Fibroblast of mammary gland (primary cell): Measurements from ENCODE around the gene OSBPL10.

Experiments used
- DNase-seq: peaks from one replicate; pipeline ENCODE4 v3.0.0-alpha.2; 2010; ENCODE audit warnings: low read depth
- H3K4me3 ChIP-seq: 2 replicates; pipeline ENCODE4 v1.5.1; 2011; ENCODE audit warnings: low read depth, mild to moderate bottlenecking, low read length, moderate library complexity; ENCODE audit not compliant: control insufficient read depth
- TF ChIP-seq, protein P1 (sequence below): conservative IDR thresholded peaks from 2 replicates; pipeline ENCODE4 v1.5.1; 2011; ENCODE audit warnings: low read depth, low read length, inconsistent platforms; ENCODE audit not compliant: control insufficient read depth, insufficient read depth

The OSBPL10 gene

DNA sequence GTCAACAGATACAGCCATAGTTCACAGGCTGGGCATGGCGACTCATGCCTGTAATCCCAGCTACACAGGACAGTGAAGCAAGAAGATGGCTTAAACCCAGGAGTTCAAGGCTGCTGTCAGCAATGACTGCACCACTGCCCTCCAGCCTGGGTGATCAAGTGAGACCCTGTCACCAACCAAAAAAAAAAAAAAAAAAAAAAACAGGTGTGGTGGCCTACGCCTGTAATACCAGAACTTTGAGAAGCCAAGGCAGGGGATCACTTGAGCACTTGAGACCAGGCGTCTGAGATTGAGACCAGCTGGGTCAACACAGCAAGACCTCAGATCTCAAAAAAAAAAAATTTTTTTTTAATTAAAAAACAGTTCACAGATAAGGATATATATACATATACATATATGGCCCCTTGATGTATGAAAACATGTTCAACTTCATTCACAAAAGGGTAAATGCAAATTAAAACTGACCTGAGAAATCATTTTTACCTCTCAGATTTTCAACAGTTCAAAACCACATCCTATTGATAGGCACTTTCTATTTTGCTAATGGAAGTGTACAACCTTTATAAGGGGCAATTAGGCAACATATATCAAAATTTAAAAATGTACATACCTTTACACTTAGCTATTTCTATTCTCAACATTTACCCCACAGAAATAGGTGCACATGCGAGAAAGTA lies 51.1 kb downstream of the OSBPL10 start:
- TF ChIP-seq, protein P1, sequence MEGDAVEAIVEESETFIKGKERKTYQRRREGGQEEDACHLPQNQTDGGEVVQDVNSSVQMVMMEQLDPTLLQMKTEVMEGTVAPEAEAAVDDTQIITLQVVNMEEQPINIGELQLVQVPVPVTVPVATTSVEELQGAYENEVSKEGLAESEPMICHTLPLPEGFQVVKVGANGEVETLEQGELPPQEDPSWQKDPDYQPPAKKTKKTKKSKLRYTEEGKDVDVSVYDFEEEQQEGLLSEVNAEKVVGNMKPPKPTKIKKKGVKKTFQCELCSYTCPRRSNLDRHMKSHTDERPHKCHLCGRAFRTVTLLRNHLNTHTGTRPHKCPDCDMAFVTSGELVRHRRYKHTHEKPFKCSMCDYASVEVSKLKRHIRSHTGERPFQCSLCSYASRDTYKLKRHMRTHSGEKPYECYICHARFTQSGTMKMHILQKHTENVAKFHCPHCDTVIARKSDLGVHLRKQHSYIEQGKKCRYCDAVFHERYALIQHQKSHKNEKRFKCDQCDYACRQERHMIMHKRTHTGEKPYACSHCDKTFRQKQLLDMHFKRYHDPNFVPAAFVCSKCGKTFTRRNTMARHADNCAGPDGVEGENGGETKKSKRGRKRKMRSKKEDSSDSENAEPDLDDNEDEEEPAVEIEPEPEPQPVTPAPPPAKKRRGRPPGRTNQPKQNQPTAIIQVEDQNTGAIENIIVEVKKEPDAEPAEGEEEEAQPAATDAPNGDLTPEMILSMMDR: no peak
- DNase-seq: no peak
- no peak overlapping the region for H3K4me3 ChIP-seq

DNA sequence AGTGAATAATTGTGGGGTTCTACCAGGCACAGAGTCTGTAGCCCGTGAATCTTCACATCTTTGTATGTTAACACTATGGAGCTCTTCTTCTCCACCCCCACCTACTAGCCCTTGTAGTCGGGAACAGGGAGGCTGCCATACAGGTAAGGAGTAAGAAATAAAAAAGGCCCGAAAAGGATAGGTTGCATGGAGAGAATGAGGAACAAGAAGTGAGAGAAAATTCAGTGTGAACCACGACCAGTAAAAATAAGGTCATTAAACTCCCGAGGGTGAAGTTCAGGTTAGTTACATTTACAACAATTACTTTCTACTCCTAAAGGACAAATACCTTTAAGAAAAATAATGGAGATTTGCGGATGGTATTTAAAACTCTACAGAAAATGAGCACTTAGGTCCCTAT lies 53.3 kb downstream of the OSBPL10 start:
- H3K4me3 ChIP-seq: no peak overlapping the region
- no peak for DNase-seq
- TF ChIP-seq, protein P1: no peak

DNA sequence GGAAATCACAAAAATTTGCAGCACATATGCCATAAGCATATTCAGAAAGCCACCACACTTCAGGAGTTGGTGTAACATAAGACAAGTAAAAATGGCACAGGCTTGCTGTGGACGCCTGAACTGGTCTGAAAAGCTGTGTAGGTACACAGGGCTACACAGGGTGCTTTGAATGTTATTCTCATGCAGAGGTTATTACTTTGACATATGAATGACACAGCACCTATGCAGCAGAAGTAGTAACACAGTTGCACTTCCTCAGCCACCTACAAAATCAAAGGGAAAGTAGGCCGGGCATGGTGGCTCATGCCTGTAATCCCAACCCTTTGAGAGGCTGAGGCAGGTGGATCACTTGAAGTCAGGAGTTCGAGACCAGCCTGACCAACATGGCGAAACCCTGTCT lies 54.5 kb downstream of the OSBPL10 start:
- TF ChIP-seq, protein P1: no peak
- no peak overlapping the region for H3K4me3 ChIP-seq
- no peak for DNase-seq

DNA sequence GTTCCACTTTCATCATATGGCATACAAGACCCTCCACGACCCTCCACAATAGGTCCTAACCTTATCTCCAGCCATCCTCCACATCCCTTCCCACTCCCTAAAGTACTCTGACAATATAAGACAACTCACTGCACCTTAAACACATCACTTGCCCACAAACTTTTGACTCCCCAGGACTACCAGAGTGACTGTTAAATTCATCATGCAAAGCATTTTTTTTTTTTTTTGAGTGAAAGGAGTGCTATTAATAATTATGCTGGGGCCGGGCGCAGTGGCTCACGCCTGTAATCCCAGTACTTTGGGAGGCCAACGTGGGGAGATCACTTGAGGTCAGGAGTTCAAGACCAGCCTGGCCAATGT lies 55.8 kb downstream of the OSBPL10 start:
- H3K4me3 ChIP-seq: no peak overlapping the region
- no peak for DNase-seq
- TF ChIP-seq, protein P1: no peak

DNA sequence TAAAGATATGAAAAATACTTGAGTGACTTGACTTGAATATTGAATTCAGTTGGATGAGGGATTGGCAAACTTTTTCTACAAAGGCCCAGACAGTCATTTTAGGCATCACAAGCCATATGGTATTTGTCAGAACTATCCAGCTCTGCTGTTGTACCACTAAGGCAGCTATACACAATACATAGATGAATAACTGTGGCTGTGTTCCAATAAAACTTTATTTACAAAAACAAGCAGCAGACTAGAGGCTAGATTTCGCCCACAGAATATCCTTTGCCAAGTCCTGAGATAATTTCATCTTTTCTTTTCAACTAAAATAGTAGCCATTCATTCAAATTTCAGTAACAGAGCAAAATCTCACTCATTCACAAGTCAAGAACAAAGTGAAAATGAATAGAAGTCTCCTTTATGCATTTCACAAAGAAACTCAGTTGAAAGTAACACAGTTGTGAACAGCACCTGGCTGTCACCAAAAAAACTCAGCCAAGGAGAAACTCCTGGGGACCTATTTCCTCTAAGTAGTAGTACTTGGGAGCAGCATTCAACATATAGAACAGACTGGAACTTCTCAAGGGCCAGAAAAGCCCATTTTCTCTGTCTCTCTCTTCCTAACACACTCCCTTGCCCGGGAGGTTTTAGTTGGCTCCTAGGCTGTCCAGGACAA lies 56.3 kb downstream of the OSBPL10 start:
- no peak for DNase-seq

DNA sequence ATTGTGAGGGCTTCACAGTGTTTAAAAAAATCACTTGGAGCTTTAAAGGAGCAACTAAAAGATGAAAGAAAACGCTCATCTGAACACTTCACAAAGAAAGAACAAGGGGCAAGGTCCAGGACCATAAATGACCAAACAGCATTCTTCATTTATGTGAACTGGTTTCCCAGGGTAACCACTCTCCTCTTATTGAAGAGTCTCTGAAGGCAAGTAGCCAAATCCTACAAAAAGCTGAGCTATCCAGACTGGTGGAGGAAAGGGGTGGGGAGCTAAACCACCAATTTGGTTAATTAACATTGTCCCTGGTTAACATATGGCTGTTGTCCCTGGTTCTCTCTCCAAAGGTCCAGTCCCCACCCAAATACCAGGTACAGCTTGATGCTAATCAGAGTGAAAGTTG lies 58.1 kb downstream of the OSBPL10 start:
- DNase-seq: no peak
- TF ChIP-seq, protein P1: no peak
- no peak overlapping the region for H3K4me3 ChIP-seq

More for the DNA sequence above, 56.3 kb downstream of the OSBPL10 start:
- TF ChIP-seq, protein P1: no peak
- H3K4me3 ChIP-seq: no peak overlapping the region
